B cell (primary cell): Measurements from ENCODE around the gene PARD6A. TPM values are rescaled to one million over a fixed set of nuclear protein-coding genes. Genes with fewer than 3 reads are reported as not detected.

Experiments
- ATAC-seq: fragments of 200-7000 bp; cut with Tn5 transposase; one replicate; pipeline ENCODE4 v1.10.0; 2021; ENCODE audit warnings: low read depth, mild to moderate bottlenecking, moderate number of reproducible peaks, moderate library complexity
- CTCF ChIA-PET: fragments of 350-600 bp; sonication (Branson Sonifier 250); formaldehyde crosslinking; loops from one replicate; lab custom pipeline; 2021; ENCODE audit warnings: antibody characterized with exemption, inconsistent platforms; lab: Charles Lee
- POLR2A ChIA-PET: fragments of 350-600 bp; sonication (Branson Sonifier 250); formaldehyde crosslinking; loops from one replicate; lab custom pipeline; 2021; ENCODE audit warnings: antibody characterized with exemption; lab: Charles Lee
- DNase-seq: peaks from one replicate; pipeline ENCODE4 v3.0.0; 2013
- H2AFZ ChIP-seq: 2 replicates; pipeline ENCODE4 v1.6.1; 2012; ENCODE audit warnings: mild to moderate bottlenecking, low read depth, low read length; ENCODE audit not compliant: insufficient read depth, poor library complexity, severe bottlenecking
- H3K27ac ChIP-seq, 2 donors: 1 replicate in 1 of 2; 2 replicates in 1 of 2; pipeline ENCODE4 v1.5.1; 2012 to 2013; ENCODE audit warnings: low read length in 2 of 2, mild to moderate bottlenecking in 2 of 2, moderate library complexity in 1 of 2
- H3K27me3 ChIP-seq, 4 experiments: fragments of 200-600 bp in 1 of 4; sonication (generic) in 1 of 4; replicated peaks in 1 of 4; 1 replicate in 2 of 4; 2 replicates in 2 of 4; pipeline versions ENCODE4 v1.6.1 to v1.7.0; 2013 to 2016; ENCODE audit warnings: low read length in 3 of 4, mild to moderate bottlenecking in 2 of 4, mixed read lengths in 1 of 4, moderate library complexity in 1 of 4; ENCODE audit not compliant: insufficient read depth in 4 of 4, control insufficient read depth in 3 of 4; ENCODE audit errors: control extremely low read depth in 1 of 4
- H3K36me3 ChIP-seq, 2 experiments: replicated peaks in 1 of 2; 1 replicate in 1 of 2; 2 replicates in 1 of 2; pipeline versions ENCODE4 v1.6.1 to v1.7.1; 2013; ENCODE audit warnings: low read length in 1 of 2; ENCODE audit not compliant: insufficient read depth in 2 of 2, control insufficient read depth in 1 of 2; ENCODE audit errors: control extremely low read depth in 1 of 2, extremely low read depth in 1 of 2
- H3K4me1 ChIP-seq, 2 donors: fragments of 200-600 bp in 1 of 2; sonication (generic) in 1 of 2; 1 replicate in 1 of 2; 2 replicates in 1 of 2; pipeline versions ENCODE4 v1.5.1 to v1.6.1; 2013 to 2017; ENCODE audit warnings: low read length in 2 of 2; ENCODE audit not compliant: control insufficient read depth in 2 of 2, insufficient read depth in 2 of 2
- H3K4me2 ChIP-seq: replicated peaks from 2 replicates; pipeline ENCODE3; 2012; ENCODE audit warnings: mild to moderate bottlenecking, low read depth, low read length; ENCODE audit not compliant: poor library complexity, severe bottlenecking
- H3K4me3 ChIP-seq, 5 experiments: fragments of 200-600 bp in 1 of 5; sonication (generic) in 1 of 5; 1 replicate in 3 of 5; 2 replicates in 2 of 5; pipeline versions ENCODE4 v1.5.1 to v1.7.0; 2011 to 2016; ENCODE audit warnings: low read length in 4 of 5, mild to moderate bottlenecking in 4 of 5, low read depth in 2 of 5, control low read depth in 1 of 5, moderate library complexity in 1 of 5; ENCODE audit not compliant: insufficient read depth in 1 of 5; ENCODE audit errors: control extremely low read depth in 1 of 5, extremely low read depth in 1 of 5
- H3K79me2 ChIP-seq: fragments of 200-600 bp; sonication (generic); one replicate; pipeline ENCODE4 v1.6.0; 2016; ENCODE audit warnings: low read length; ENCODE audit not compliant: control insufficient read depth, insufficient read depth
- H3K9ac ChIP-seq: fragments of 200-600 bp; sonication (generic); 2 replicates; pipeline ENCODE4 v1.6.1; 2017; ENCODE audit warnings: mild to moderate bottlenecking, low read length, moderate library complexity
- H3K9me3 ChIP-seq, 3 donors: one replicate each; pipeline versions ENCODE4 v1.6.1 to v1.7.1; 2013; ENCODE audit warnings: low read length in 2 of 3; ENCODE audit not compliant: control insufficient read depth in 2 of 3, insufficient read depth in 1 of 3; ENCODE audit errors: control extremely low read depth in 1 of 3
- H4K20me1 ChIP-seq: 2 replicates; pipeline ENCODE4 v1.6.0; 2012; ENCODE audit warnings: mild to moderate bottlenecking, low read length; ENCODE audit not compliant: insufficient read depth, control insufficient read depth, poor library complexity, severe bottlenecking
- H3K27ac Mint-ChIP-seq: one replicate; pipeline ENCODE4 v1.8.0; 2021; ENCODE audit warnings: mixed read lengths
- H3K27me3 Mint-ChIP-seq: one replicate; pipeline ENCODE4 v1.8.0; 2021; ENCODE audit warnings: mixed read lengths
- H3K4me1 Mint-ChIP-seq: one replicate; pipeline ENCODE4 v1.8.0; 2021; ENCODE audit warnings: mixed read lengths
- H3K4me3 Mint-ChIP-seq: one replicate; pipeline ENCODE4 v1.8.0; 2021; ENCODE audit warnings: mixed read lengths
- H3K9me3 Mint-ChIP-seq: one replicate; pipeline ENCODE4 v1.8.0; 2022; ENCODE audit warnings: mixed read lengths; ENCODE audit not compliant: insufficient read depth
- EZH2 ChIP-seq: IDR thresholded peaks from 2 replicates; pipeline ENCODE4 v1.6.1; 2012; ENCODE audit warnings: borderline replicate concordance, low read depth, mild to moderate bottlenecking, moderate library complexity, low read length; ENCODE audit not compliant: insufficient read depth, poor library complexity, severe bottlenecking
- WGBS: methylation state at CpG from one replicate; pipeline ENCODE4 v1.1.5; 2013; ENCODE audit warnings: missing lambda C conversion rate; ENCODE audit not compliant: insufficient coverage; 5-methylcytosine and 5-hydroxymethylcytosine counted together
- intact Hi-C: fragments of 100-400 bp; cut with micrococcal nuclease; formaldehyde crosslinking; loops from one replicate; pipeline ENCODE4 v1.10.0; 2022
- polyA plus RNA-seq: library from polyadenylated mRNA; depleted of rRNA; stranded (reverse); fragments of >200 nt; gene quantifications from 2 replicates; pipeline ENCODE4 v1.2.3, GENCODE V29; 2012
- total RNA-seq, 2 donors: library from RNA; stranded (reverse); fragments of 120-200 nt in 1 of 2; gene quantifications; 1 replicate in 1 of 2; 2 replicates in 1 of 2; pipeline versions ENCODE4 v1.2.3 to v1.2.4, GENCODE V29; 2013 to 2022
- TF ChIP-seq, protein P1 (sequence below): fragments of 200-600 bp; IDR thresholded peaks from one replicate; pipeline ENCODE4 v1.8.0; 2022; ENCODE audit warnings: antibody characterized with exemption, mild to moderate bottlenecking

PARD6A gene
- total and polyA plus RNA-seq, 2 donors (not counting 1 experiment from before 2014, with no cell fraction given), result 14.8 to 15.9 TPM

DNA sequence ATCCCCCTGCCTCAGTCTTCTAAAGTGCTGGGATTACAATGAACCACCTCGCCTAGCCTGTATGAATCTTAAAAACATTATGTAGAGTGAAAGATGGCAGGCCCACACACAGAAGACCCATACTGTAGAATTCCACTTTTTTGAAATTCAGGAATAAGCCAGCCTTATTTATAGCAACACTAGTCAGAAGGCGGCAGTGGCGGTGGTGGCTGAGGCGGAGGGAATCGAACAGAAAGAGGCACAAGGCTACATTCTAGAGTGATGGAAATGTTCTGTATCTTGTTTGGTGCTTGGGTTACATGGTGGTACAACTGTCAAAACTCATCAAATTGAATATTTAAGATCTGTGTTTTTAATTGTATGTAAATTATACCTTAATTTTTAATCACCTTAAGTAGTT is 47.0 kb downstream of the PARD6A start:
- no peaks in the 10 kb centered on the region for H4K20me1 ChIP-seq
- H3K9ac ChIP-seq, result no peak overlapping the region
- ATAC-seq, result no peak
- no peak overlapping the region for H3K4me3 ChIP-seq
- Mint-ChIP-seq H3K4me3 (no peak overlapping the region), H3K4me1 (peaks cover 5% of the 10 kb centered on the region), H3K27ac (no peak overlapping the region), H3K9me3 (no peaks in the 10 kb centered on the region), H3K27me3 (no peaks in the 10 kb centered on the region)
- no peaks in the 10 kb centered on the region for H3K4me1 ChIP-seq
- intact Hi-C loops, result no loop called here
- no peaks in the 10 kb centered on the region for H3K27me3 ChIP-seq
- H3K4me2 ChIP-seq, result no peak overlapping the region
- H3K9me3 ChIP-seq, result no peaks in the 10 kb centered on the region
- TF ChIP-seq, protein P1, sequence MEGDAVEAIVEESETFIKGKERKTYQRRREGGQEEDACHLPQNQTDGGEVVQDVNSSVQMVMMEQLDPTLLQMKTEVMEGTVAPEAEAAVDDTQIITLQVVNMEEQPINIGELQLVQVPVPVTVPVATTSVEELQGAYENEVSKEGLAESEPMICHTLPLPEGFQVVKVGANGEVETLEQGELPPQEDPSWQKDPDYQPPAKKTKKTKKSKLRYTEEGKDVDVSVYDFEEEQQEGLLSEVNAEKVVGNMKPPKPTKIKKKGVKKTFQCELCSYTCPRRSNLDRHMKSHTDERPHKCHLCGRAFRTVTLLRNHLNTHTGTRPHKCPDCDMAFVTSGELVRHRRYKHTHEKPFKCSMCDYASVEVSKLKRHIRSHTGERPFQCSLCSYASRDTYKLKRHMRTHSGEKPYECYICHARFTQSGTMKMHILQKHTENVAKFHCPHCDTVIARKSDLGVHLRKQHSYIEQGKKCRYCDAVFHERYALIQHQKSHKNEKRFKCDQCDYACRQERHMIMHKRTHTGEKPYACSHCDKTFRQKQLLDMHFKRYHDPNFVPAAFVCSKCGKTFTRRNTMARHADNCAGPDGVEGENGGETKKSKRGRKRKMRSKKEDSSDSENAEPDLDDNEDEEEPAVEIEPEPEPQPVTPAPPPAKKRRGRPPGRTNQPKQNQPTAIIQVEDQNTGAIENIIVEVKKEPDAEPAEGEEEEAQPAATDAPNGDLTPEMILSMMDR, result no peak
- no peak for TF ChIP-seq EZH2
- no peaks in the 10 kb centered on the region for H3K36me3 ChIP-seq
- ChIA-PET POLR2A (no interaction called here), CTCF (no interaction called here)
- no CpG with 5 or more reads among the region's 5 CpGs for WGBS
- no peak overlapping the region for H3K27ac ChIP-seq
- H3K79me2 ChIP-seq, result peaks cover 36% of the 10 kb centered on the region
- H2AFZ ChIP-seq, result no peak overlapping the region
- DNase-seq, result no peak

- WGBS, result 94% methylated on average over 2 of the region's 2 CpGs
- no peak overlapping the region for H2AFZ ChIP-seq
- Mint-ChIP-seq H3K27me3 (no peaks in the 10 kb centered on the region), H3K4me3 (no peak overlapping the region), H3K9me3 (no peaks in the 10 kb centered on the region), H3K27ac (no peak overlapping the region), H3K4me1 (peaks cover 6% of the 10 kb centered on the region)
- ChIA-PET POLR2A (no interaction called here), CTCF (no interaction called here)
- H3K79me2 ChIP-seq, result peaks cover 40% of the 10 kb centered on the region
- no peaks in the 10 kb centered on the region for H3K36me3 ChIP-seq
- no peak overlapping the region for H3K9ac ChIP-seq
- no peak for TF ChIP-seq EZH2
- TF ChIP-seq, protein P1, result no peak
- no peaks in the 10 kb centered on the region for H3K9me3 ChIP-seq
- DNase-seq, result no peak
- no peaks in the 10 kb centered on the region for H3K4me1 ChIP-seq
- H4K20me1 ChIP-seq, result no peaks in the 10 kb centered on the region
- no peak for ATAC-seq
- H3K4me3 ChIP-seq, result no peak overlapping the region
- no peaks in the 10 kb centered on the region for H3K27me3 ChIP-seq
- no peak overlapping the region for H3K27ac ChIP-seq
- intact Hi-C loops, result no loop called here
- H3K4me2 ChIP-seq, result no peak overlapping the region
These were observed 47.6 kb downstream of the PARD6A start for GRCh38 chr16:67708368-67708771.
